SJSA1 (cell line): Measurements from ENCODE around the gene SLC4A8. TPM values are rescaled to one million over a fixed set of nuclear protein-coding genes. Genes with fewer than 3 reads are reported as not detected.
A peak's percentile ranks its signal among the peaks of the same experiment; 100 is the strongest.

Experiments
- DNase-seq, 2 experiments: peaks; one replicate each; pipeline ENCODE4 v3.0.0-alpha.2; 2015 to 2020; ENCODE audit warnings: low spot score in 2 of 2, low read depth in 1 of 2
- H3K27ac ChIP-seq: fragments of 250-450 bp; sonication (Bioruptor Pico); 2 replicates; pipeline ENCODE4 v1.5.1; 2020; ENCODE audit warnings: mild to moderate bottlenecking, moderate library complexity
- H3K27me3 ChIP-seq: fragments of 250-450 bp; sonication (Bioruptor Pico); replicated peaks from 2 replicates; pipeline ENCODE4 v1.5.1; 2020; ENCODE audit warnings: mild to moderate bottlenecking, moderate library complexity
- H3K36me3 ChIP-seq: fragments of 250-450 bp; sonication (Bioruptor Pico); 2 replicates; pipeline ENCODE4 v1.5.1; 2020; ENCODE audit warnings: mild to moderate bottlenecking
- H3K4me1 ChIP-seq: fragments of 250-450 bp; sonication (Bioruptor Pico); replicated peaks from 2 replicates; pipeline ENCODE4 v1.6.1; 2021; ENCODE audit warnings: mild to moderate bottlenecking
- H3K4me3 ChIP-seq: fragments of 250-450 bp; sonication (Bioruptor Pico); 2 replicates; pipeline ENCODE4 v1.5.1; 2020; ENCODE audit warnings: mild to moderate bottlenecking
- H3K9me3 ChIP-seq: fragments of 250-450 bp; sonication (Bioruptor Pico); replicated peaks from 2 replicates; pipeline ENCODE4 v1.5.1; 2020; ENCODE audit warnings: mild to moderate bottlenecking
- total RNA-seq: library from RNA; depleted of rRNA; stranded (reverse); fragments of >200 nt; shearing (Covaris generic); gene quantifications from 2 replicates; pipeline ENCODE4 v1.2.3, GENCODE V29; 2014

SLC4A8 gene
- total RNA-seq, 1 experiment from 2014 or later, result 6.2 TPM

DNA sequence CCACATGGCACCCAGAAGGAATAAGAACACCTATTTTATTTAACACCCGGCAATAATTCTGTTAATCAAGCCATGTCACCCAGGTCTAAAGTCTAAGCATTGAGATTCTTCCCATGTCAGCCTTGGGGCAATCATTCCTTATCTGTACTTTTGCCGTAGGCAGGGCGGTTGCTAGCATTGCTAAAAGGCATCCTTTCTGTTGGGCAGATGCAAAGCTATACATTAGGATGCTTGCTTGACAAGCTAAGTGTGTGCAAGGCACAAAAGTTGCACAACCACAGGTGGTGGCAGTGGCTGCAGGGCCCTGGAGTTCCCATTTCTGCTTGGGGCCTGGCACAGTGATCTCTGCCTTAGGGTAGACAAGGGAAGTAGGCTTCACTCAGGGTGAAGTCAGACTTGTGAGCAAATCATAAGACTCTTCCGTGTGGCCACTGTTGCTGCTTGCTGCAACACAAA is 20.9 kb upstream of the SLC4A8 start:
- H3K27ac ChIP-seq, result no peak overlapping the region
- H3K36me3 ChIP-seq, result peaks cover 2% of the 10 kb centered on the region; the same call in 1 of the 2 replicates
- H3K4me1 ChIP-seq, result peaks cover 63% of the 10 kb centered on the region
- DNase-seq, result no peak
- H3K4me3 ChIP-seq, result no peak overlapping the region
- H3K27me3 ChIP-seq, result no peaks in the 10 kb centered on the region
- H3K9me3 ChIP-seq, result no peaks in the 10 kb centered on the region

DNA sequence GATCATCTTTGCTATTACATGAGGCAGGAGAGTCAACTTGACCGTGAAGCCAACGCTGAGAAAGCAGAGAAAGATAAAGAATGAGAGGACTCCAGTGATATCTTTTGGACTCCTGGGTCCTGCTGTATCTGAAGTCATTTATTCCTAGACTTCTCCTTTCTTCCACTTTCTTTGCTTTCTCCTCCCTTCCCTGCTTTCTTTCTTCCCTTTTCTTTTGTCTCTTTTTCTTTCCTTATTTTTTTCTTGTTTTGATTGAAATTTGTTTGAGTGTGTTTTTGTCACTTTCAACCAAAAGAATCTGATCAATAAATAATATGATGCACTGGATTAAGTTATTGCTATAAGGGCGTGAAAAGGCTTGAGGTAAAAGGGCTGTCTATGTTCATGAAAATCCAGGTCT is 20.0 kb upstream of the SLC4A8 start:
- DNase-seq, result no peak
- no peaks in the 10 kb centered on the region for H3K9me3 ChIP-seq
- H3K36me3 ChIP-seq, result peaks cover 2% of the 10 kb centered on the region; the same call in 1 of the 2 replicates
- no peaks in the 10 kb centered on the region for H3K27me3 ChIP-seq
- peaks cover 65% of the 10 kb centered on the region for H3K4me1 ChIP-seq
- no peak overlapping the region for H3K27ac ChIP-seq
- H3K4me3 ChIP-seq, result no peak overlapping the region

DNA sequence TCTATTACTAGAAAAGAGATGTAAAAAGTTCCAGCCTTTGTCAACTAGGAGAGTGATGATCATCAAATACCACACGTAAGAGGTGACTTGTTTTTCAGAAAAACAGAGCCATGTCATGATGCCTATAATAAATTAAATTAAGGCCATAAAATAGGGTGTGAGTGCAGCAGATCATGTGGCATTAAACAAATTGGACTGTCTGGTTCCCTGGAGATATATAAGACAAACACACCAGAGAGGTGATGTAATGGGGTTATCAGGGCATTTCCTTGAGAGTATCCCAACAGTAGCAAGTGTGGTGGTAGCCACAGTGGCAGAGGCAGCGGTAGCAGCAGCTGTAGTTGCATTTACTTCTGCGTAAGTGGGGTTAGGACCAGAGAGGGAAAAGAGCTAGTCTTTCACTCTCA is 18.8 kb upstream of the SLC4A8 start:
- Histone ChIP-seq H3K9me3 (no peaks in the 10 kb centered on the region), H3K4me3 (no peak overlapping the region), H3K27me3 (no peaks in the 10 kb centered on the region), H3K27ac (peak overlapping the region; percentile 56; the same call in 1 of the 2 replicates), H3K4me1 (peaks cover 56% of the 10 kb centered on the region), H3K36me3 (peaks cover 2% of the 10 kb centered on the region; the same call in 1 of the 2 replicates)
- no peak for DNase-seq

DNA sequence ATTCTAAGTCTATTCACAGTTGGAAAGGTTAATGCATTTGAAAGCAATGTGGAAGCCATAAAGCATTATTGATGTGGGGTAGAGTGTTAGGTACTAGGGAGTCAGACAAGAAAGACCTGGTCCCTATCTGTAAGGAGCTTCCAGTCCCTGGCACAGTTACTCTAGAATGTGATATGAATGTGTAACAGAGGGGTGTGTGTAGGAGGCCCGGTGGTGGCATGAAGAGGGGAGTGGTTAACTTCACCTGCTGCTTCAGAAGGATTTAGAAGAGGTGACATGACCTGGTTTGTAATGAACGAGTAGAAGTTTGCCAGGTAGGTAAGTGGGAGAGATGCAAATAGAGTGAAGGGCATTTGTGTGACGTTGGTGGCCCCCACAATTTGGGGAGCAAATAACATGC is 18.3 kb upstream of the SLC4A8 start:
- Histone ChIP-seq H3K36me3 (peaks cover 2% of the 10 kb centered on the region; the same call in 1 of the 2 replicates), H3K27ac (peak overlapping the region; percentile 56), H3K4me1 (peaks cover 56% of the 10 kb centered on the region), H3K27me3 (no peaks in the 10 kb centered on the region), H3K9me3 (no peaks in the 10 kb centered on the region), H3K4me3 (no peak overlapping the region)
- no peak for DNase-seq

DNA sequence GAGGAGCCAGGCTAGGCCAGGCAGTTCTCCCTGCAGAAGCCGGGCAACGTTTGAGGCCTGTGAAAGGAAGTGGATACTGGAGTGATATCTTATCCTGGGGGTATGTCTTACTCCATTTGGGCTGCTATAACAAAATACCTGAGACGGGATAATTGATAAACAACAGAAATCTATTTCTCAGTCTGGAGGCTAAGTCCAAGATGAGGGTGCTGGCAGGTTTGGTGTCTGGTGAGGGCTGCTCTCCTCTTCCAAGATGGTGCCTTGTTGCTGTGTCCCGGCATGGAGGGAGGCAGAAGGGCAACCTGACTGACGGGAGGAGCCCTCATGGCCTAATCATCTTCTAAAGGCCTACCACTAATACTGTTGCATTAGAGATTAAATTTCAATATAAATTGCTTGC is 17.8 kb upstream of the SLC4A8 start:
- peak overlapping the region; percentile 56 for H3K27ac ChIP-seq
- H3K9me3 ChIP-seq, result no peaks in the 10 kb centered on the region
- no peak for DNase-seq
- peaks cover 2% of the 10 kb centered on the region; the same call in 1 of the 2 replicates for H3K36me3 ChIP-seq
- no peak overlapping the region for H3K4me3 ChIP-seq
- H3K27me3 ChIP-seq, result no peaks in the 10 kb centered on the region
- H3K4me1 ChIP-seq, result peaks cover 56% of the 10 kb centered on the region

DNA sequence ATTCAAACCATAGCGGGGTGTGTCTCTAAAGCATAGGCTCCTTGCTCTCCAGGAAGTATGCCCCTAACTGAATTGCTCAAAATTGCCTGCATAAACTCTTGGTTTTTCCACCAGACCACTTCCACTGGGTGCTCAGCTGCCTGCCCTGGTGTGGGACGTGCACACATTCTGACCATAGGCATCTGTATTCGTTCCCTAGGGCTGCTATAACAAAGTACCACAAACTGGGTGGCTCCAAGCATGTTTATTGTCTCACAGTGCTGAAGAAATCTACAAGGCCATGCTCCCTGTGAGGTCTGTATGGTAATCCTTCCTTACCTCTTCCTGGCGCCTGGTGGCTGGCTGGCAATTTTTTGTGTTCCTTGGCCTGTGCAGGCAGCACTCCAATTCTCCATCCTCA is 17.0 kb upstream of the SLC4A8 start:
- Histone ChIP-seq H3K4me1 (peaks cover 56% of the 10 kb centered on the region), H3K9me3 (no peaks in the 10 kb centered on the region), H3K4me3 (no peak overlapping the region), H3K27me3 (no peaks in the 10 kb centered on the region), H3K36me3 (peaks cover 2% of the 10 kb centered on the region; the same call in 1 of the 2 replicates), H3K27ac (peak overlapping the region; percentile 70)
- peak; percentile 92 to 95 for DNase-seq

DNA sequence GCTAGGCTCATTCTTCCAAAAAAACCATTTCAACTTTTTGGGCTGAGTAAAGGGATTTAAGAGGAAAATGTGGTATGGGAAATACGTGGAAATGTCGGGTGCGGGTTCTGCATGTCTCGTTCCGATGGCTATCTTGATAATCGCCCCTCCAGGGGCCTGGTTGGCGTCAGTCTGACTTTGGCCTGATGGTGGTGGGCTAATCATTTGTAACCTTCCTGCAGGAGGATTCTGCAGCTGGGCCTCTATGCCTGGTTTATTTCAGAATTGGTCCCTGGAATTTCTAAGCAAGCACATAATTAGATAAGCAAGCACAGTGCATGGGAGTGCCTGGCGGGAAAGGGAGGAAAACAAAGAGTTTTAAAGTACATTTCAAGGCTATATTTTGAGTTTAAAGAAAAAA is 14.8 kb upstream of the SLC4A8 start:
- Histone ChIP-seq H3K36me3 (peaks cover 2% of the 10 kb centered on the region; the same call in 1 of the 2 replicates), H3K27ac (no peak overlapping the region), H3K4me1 (peaks cover 64% of the 10 kb centered on the region), H3K9me3 (no peaks in the 10 kb centered on the region), H3K4me3 (no peak overlapping the region), H3K27me3 (no peaks in the 10 kb centered on the region)
- DNase-seq, result no peak

DNA sequence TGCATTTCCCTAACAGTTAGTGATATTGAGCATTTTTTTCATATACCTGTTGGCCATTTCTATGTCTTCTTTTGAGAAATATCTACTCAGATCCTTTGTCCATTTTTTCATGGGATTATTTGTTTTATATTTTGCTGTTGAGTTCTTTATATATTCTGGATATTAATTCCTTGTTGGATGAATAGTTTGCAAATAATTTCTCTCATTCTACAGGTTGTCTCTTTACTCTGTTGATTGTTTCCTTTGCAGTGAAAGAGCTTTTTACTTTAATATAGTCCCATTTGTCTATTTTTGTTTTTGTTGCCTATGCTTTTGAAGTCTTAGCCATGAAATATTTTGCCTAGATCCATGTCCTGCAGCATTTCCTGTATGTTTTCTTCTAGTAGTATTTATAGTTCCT is 11.5 kb upstream of the SLC4A8 start:
- H3K4me1 ChIP-seq, result peaks cover 36% of the 10 kb centered on the region
- no peak for DNase-seq
- no peak overlapping the region for H3K27ac ChIP-seq
- no peaks in the 10 kb centered on the region for H3K27me3 ChIP-seq
- H3K4me3 ChIP-seq, result no peak overlapping the region
- H3K9me3 ChIP-seq, result no peaks in the 10 kb centered on the region
- H3K36me3 ChIP-seq, result no peaks in the 10 kb centered on the region; the same call in 1 of the 2 replicates

DNA sequence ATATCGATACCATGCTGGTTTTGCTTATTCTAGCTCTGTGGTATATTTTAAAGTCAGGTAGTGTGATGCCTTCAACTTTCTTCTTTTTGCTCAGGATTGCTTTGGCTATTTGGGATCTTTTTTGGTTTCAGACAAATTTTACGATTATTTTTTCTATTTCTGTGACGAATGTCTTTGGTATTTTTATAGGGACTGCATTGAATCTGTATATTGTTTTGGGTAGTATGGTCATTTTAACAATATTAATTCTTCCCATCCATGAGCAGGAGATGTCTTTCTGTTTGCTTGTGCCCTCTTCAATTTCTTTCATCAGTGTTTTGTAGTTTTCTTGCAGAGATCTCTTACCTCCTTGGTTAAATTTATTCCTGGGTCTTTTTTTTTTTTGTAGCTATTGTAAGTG is 10.8 kb upstream of the SLC4A8 start:
- Histone ChIP-seq H3K36me3 (no peaks in the 10 kb centered on the region; the same call in 1 of the 2 replicates), H3K9me3 (no peaks in the 10 kb centered on the region), H3K4me3 (no peak overlapping the region), H3K27ac (no peak overlapping the region), H3K27me3 (no peaks in the 10 kb centered on the region), H3K4me1 (peaks cover 29% of the 10 kb centered on the region)
- no peak for DNase-seq

DNA sequence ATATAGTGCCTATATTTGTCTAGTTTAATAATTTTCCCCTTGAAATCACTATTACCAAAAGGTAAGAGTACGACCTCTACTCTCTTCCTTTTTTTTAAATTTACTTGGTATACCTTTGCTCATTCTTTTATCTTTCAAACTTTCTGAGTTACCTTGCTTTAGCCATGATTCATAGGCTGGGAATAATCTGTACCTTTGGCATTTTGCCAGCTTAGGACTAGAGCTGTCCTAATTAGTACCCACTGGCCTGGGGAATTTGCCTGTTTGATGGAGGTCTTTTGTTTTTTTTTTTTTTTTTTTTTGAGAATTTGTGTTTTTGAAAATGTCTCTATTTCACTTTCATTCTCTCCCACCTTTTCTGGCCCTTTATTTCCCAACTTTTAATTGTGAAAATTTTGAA is 8.7 kb upstream of the SLC4A8 start:
- Histone ChIP-seq H3K9me3 (no peaks in the 10 kb centered on the region), H3K4me3 (no peak overlapping the region), H3K36me3 (no peaks in the 10 kb centered on the region; the same call in 1 of the 2 replicates), H3K4me1 (peaks cover 25% of the 10 kb centered on the region), H3K27me3 (no peaks in the 10 kb centered on the region), H3K27ac (no peak overlapping the region)
- no peak for DNase-seq

DNA sequence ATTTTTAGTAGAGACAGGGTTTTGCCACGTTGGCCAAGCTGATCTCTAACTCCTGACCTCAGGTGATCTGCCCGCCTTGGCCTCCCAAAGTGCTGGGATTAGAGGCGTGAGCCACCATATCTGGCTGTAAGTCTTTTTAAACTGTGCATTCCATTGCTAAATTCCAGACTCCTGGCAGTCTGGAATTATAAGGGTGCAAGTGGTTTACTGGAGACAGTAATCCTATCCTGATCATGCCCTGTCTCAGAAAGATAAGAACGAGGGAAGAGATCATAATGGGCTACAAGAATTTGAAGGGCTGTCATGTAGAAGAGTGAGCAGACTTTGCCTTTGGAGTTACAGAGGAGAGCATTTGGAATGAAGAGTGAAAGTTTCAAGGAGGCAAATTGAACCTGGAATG is 6.8 kb upstream of the SLC4A8 start:
- H3K4me3 ChIP-seq, result no peak overlapping the region
- H3K36me3 ChIP-seq, result no peaks in the 10 kb centered on the region; the same call in 1 of the 2 replicates
- no peaks in the 10 kb centered on the region for H3K9me3 ChIP-seq
- no peak overlapping the region for H3K27ac ChIP-seq
- no peak for DNase-seq
- peaks cover 23% of the 10 kb centered on the region for H3K4me1 ChIP-seq
- no peaks in the 10 kb centered on the region for H3K27me3 ChIP-seq

DNA sequence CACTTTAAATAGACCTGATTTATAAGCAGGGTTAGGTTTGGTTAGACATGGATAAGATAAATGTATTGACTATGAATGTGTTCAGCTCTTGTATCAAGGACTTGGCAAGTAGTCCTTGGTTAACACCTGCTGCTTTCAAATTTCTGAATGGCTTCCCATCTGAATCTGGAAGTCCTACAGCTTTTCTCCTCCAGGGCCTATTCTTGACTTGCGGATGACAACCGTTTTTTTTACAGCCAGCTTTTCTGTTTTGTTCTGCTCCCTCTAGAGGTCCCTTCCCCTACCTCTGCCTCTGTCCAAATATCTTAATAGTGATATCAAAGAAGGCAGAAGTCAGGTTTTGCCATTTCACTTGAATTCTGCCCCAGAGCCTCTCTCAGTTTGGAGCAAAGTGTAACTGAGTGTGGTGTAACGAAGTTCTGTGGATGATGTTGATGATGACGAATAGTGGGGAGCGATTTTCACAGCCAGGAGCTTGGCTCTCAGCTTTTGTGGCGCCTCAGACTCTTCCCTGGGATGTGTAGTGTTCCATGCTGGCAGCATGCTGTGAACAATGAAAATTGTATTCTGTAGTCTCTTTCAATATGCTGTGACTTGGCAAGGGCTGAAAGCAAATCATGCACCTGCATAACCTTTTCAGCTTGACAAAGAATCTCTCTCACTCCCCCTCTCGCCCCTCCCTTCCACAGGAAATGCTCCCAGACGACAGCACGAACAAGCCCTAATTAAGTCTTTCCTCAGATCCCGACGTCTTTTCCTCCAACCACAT is 5.0 kb upstream of the SLC4A8 start:
- H3K36me3 ChIP-seq, result no peaks in the 10 kb centered on the region; the same call in 1 of the 2 replicates
- no peak for DNase-seq
- H3K4me3 ChIP-seq, result no peak overlapping the region
- no peaks in the 10 kb centered on the region for H3K27me3 ChIP-seq
- peaks cover 11% of the 10 kb centered on the region for H3K4me1 ChIP-seq
- no peak overlapping the region for H3K27ac ChIP-seq
- no peaks in the 10 kb centered on the region for H3K9me3 ChIP-seq

DNA sequence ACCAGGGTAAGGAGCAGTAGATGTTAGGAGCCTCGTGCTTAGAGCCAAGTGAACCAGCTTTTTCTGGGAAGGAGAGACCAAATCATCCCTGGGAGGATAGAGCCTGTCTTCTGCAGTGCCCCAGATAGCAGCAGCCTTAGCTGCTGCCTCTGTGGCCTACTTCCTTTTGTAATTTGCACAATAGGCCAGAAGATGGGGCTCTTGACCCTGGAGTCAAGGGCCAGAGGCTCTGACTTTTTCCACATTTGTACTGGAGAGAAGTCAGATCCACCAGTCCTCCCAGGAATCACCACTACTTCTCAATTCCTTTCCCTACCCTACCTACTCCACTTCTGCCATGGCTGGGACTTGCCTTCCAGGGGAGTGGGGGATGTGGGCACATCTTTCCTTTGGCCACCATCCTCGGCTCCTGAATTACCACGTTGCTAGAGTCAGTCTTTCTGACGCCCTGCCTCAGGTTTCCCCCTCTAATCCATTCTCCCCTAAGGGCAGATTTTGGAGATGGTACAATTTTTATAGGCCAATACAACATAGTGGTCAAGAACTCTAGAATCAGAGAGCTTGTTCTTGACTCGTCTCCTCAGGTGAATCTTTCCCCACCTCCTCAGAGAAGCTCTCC is 3.3 kb upstream of the SLC4A8 start:
- DNase-seq, result peak; percentile 52 to 54
- Histone ChIP-seq H3K27ac (no peak overlapping the region), H3K36me3 (peaks cover 3% of the 10 kb centered on the region; the same call in 1 of the 2 replicates), H3K4me3 (no peak overlapping the region), H3K9me3 (no peaks in the 10 kb centered on the region), H3K27me3 (no peaks in the 10 kb centered on the region), H3K4me1 (peaks cover 23% of the 10 kb centered on the region)

DNA sequence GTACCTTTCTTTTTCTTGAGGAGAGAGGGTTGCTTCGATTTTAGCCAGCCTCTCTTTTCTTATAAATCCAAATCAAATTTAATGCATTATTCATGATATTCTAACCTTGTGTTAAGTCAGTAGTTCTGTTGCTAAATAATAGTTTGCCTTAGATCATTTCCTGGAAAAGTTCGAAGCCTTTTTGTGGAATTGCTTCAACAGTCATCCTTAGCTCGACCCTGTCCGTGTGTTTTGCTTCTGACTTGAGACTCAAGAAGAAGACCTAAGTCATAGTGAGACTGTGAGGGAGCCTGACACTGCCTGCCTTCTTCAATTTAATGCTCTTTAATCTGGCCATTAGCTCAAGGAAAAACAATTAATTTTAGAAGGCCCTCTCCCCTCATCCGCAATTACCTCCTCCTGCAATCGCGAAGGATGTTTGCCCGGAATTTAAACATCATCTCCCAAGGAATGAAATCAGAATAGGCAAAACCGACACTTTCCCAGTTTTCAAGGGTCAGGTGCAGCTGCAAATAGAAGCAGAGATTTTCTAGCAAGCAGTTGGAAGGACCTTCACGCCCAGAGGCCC is 453 bp upstream of the SLC4A8 start:
- H3K36me3 ChIP-seq, result 0 out of 2 replicates have a peak, but pooled peaks cover 3% of the 10 kb centered on the region
- DNase-seq, result no peak
- no peaks in the 10 kb centered on the region for H3K9me3 ChIP-seq
- no peak overlapping the region for H3K27ac ChIP-seq
- peak overlapping the region; percentile 74 for H3K4me3 ChIP-seq
- H3K4me1 ChIP-seq, result peaks cover 18% of the 10 kb centered on the region
- no peaks in the 10 kb centered on the region for H3K27me3 ChIP-seq
